Fibroblast of villous mesenchyme (primary cell): Measurements from ENCODE around the gene CXCL12. TPM values are rescaled to one million over a fixed set of nuclear protein-coding genes. Genes with fewer than 3 reads are reported as not detected.

Source experiments
- DNase-seq: peaks from one replicate; pipeline ENCODE4 v3.0.0-alpha.2; 2010; ENCODE audit warnings: low read depth
- H3K4me3 ChIP-seq: 2 replicates; pipeline ENCODE4 v1.5.1; 2011; ENCODE audit warnings: low read depth, mild to moderate bottlenecking, low read length
- total RNA-seq: library from RNA; depleted of rRNA; stranded (reverse); fragments of >200 nt; gene quantifications from 2 replicates; pipeline ENCODE4 v1.2.3, GENCODE V29; 2012
- TF ChIP-seq, protein P1 (sequence below): IDR thresholded peaks from 2 replicates; pipeline ENCODE4 v1.5.1; 2012; ENCODE audit warnings: low read depth, mild to moderate bottlenecking, low read length; ENCODE audit not compliant: insufficient read depth

CXCL12 gene
- total RNA-seq, 1 donor: 67.4 TPM

DNA sequence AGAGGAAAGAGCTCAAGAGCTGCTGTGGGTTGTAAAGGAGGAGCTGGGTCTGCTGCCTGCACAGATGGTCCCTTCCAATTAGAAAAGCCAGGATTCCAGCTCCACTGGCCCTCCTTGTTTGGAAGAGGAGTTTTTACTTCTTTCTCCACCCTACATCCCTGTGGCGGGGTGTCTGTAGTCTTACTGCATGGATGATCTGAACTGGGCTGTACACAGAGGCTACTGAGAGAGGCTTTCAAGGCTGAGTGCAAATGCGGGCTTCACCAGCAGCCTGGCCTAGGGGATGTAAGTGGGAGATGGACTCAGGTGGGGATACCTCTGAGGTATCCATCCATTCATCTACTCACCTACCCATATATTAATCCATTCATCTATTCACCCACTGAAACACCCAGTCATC, 7.1 kb upstream of the CXCL12 start:
- no peak for DNase-seq
- TF ChIP-seq, protein P1, sequence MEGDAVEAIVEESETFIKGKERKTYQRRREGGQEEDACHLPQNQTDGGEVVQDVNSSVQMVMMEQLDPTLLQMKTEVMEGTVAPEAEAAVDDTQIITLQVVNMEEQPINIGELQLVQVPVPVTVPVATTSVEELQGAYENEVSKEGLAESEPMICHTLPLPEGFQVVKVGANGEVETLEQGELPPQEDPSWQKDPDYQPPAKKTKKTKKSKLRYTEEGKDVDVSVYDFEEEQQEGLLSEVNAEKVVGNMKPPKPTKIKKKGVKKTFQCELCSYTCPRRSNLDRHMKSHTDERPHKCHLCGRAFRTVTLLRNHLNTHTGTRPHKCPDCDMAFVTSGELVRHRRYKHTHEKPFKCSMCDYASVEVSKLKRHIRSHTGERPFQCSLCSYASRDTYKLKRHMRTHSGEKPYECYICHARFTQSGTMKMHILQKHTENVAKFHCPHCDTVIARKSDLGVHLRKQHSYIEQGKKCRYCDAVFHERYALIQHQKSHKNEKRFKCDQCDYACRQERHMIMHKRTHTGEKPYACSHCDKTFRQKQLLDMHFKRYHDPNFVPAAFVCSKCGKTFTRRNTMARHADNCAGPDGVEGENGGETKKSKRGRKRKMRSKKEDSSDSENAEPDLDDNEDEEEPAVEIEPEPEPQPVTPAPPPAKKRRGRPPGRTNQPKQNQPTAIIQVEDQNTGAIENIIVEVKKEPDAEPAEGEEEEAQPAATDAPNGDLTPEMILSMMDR: no peak
- H3K4me3 ChIP-seq: no peak overlapping the region

DNA sequence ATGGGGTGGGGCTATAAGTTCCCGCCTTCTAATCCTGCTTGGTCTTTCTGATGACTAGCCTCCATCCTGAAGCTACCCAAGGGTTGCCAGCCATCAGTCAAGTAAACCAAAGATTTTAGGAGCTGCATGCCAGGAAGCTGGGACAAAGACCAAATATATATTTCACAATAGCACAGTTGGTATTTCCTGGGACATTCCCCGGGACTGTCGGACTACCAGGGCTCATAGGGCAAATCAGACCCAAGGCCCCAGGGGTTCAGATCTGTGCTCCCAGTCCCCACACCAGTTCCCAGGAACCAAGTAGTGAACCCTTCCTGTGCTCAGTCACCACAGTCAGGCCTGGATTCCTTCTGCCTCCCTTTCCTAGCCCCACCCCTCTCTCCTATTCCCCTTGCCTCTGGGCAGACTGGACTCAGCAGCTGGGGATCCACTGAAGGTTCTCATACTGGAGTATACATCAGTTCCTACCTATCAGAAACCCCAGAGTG, 5.7 kb upstream of the CXCL12 start:
- TF ChIP-seq, protein P1: no peak
- no peak for DNase-seq
- H3K4me3 ChIP-seq: no peak overlapping the region

DNA sequence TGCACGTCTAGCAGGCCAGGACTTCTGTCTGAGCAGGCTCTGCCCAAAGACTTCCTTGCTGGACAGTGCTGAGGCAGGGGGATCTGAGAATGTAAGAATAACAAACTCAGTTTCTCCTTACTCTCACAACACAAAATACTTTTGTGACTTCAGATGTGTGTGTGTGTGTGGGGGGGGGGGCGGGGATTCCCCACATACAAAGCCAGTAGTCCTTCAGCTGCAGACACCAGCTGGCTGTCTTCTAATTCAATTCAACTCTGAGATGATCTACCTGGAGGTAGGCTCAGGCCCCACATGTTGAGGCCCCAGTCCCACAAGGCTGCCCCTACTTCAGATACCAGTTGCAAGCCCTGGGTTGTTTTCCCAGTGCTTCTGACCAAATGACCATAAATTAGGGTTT, 4.7 kb upstream of the CXCL12 start:
- no peak for DNase-seq
- TF ChIP-seq, protein P1: no peak
- no peak overlapping the region for H3K4me3 ChIP-seq

DNA sequence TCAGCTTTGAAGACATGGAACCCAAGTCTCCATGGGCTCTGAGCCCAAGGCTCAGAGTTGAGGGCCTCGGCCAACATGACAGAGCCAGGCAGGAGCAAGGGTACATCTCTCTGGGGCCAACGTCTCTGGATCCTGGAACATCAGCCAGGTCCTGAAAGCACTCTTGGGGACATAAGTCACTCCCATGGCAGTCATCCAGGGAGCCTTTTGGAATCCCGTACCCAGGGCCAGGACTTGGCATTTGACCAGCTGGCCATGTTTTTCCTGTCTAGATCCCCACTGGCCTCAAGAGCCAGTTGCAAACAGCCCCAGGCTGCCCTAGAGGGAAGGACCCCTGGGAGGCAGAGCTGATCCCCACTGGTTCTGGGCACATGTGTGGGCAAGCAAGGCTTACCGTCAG, 4.3 kb upstream of the CXCL12 start:
- no peak for DNase-seq
- TF ChIP-seq, protein P1: no peak

DNA sequence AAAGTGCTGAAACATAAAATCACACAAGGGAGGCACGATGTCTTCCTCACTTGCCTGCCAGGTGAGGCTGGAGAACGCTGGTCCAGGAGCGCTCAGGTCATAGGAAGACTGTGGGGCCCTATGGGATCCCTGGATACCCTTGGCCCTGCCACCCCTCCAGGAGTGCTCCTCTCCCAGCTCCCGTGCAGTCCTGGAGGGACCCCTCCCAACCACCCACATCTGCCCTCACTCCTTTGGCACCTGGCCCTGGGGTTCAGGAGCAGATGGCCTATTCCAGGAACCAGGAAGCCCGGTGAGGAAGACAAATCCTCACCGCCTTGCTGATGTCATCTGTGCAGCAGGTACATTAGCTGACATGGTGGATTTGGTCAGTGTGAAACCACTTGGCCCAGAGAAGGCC, 3.7 kb upstream of the CXCL12 start:
- TF ChIP-seq, protein P1: no peak
- DNase-seq: no peak
- H3K4me3 ChIP-seq: no peak overlapping the region

More for the DNA sequence above, 4.3 kb upstream of the CXCL12 start:
- no peak overlapping the region for H3K4me3 ChIP-seq

DNA sequence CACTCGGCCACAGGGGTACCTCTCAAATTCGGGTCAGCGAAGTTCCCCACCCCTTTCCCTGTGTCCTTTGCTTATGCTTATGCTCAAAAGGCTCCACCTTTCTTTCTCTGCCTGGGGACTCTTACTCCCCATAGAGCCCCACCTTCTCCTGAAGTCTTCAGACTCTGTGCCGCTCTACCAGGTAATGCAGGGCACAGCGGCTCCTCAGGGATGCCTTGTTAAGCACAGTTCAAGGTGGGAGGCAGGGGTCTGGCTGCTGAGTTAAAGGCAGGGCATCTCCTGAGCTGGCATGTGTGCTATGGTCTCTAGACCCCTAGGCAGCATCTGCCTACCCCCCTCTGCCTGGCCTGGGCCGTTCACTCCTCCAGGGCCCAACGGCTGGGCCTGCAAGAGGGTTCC, 3.0 kb upstream of the CXCL12 start:
- no peak for DNase-seq
- no peak overlapping the region for H3K4me3 ChIP-seq
- TF ChIP-seq, protein P1: no peak

DNA sequence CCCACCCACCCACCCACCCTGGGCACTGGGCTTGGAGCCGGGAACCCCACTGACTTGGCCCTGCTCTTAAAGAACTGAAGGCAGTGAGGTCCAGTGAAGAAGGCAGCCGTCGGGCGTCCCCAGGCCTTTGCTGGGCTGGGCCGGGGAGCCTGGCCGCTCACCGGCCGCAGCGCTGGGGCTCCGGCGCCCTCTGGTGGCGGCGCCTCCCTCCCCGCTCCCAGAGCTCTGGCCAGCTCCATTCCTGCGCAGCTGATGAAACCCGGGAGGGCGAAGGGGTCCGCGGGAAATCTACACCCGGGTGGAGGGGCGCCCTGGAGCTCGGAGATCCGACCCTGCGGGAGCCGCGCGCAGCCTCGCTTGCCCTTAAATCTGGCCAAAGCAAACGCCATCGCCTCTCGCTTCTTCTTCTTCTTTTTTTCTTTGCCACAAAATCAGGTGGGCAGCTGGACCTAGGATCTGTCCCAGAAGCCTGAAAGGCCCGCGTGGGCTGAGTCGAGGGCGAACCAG, 1.7 kb upstream of the CXCL12 start:
- TF ChIP-seq, protein P1: peak; percentile 88
- no peak overlapping the region for H3K4me3 ChIP-seq
- DNase-seq: peak; percentile 37
